ENCODE measurements around the gene CIDEC. TPM values are rescaled to one million over a fixed set of nuclear protein-coding genes. Genes with fewer than 3 reads are reported as not detected.

The CIDEC gene
- total and polyA plus RNA-seq, 2 of the 8 experiments (the other 6 are each of a cell fraction or from before 2014, with no cell fraction given): not detected

GRCh38 chr3:9838856-9839255, 41.2 kb downstream of the CIDEC start (continued):
- TF ChIP-seq CHD7 (IDR thresholded peaks at IDR 0.05; ENCODE audit: insufficient replicate concordance, low read length) (no peak), FOSL1 (IDR thresholded peaks at IDR 0.05; ENCODE audit: insufficient read depth, low read depth, low read length) (no peak), CTBP2 (IDR thresholded peaks at IDR 0.05; ENCODE audit: borderline replicate concordance, insufficient read depth, insufficient read length, low read length) (no peak), SP4 (IDR thresholded peaks at IDR 0.05; ENCODE audit: low read length) (no peak), USF2 (IDR thresholded peaks at IDR 0.05; ENCODE audit: low read length) (no peak), RAD21 (IDR thresholded peaks at IDR 0.05 in 1 of 2, conservative IDR thresholded peaks at IDR 0.05 in 1 of 2; ENCODE audit: low read depth in 2 of 2, low read length in 2 of 2) (no peak), YY1 (IDR thresholded peaks at IDR 0.05; ENCODE audit: low read depth, low read length) (no peak), ATF2 (IDR thresholded peaks at IDR 0.05; ENCODE audit: low read length) (no peak)

Data from H1 (cell line).